H4 (cell line): ENCODE results near the gene TSNAXIP1. TPM values are rescaled to one million over a fixed set of nuclear protein-coding genes. Genes with fewer than 3 reads are reported as not detected.
A peak's percentile ranks its signal among the peaks of the same experiment; 100 is the strongest.
"Not testable (repeated sequence)": the region's sequence is repeated elsewhere in the genome, so short reads cannot be mapped to it uniquely, and the experiment has no call there.

Source experiments
- DNase-seq: peaks from one replicate; pipeline ENCODE4 v3.0.0-alpha.2; 2015; ENCODE audit warnings: low spot score
- total RNA-seq: library from RNA; depleted of rRNA; stranded (reverse); fragments of >200 nt; shearing (Covaris generic); gene quantifications from 2 replicates; pipeline ENCODE4 v1.2.3, GENCODE V29; 2014

Gene TSNAXIP1
- total RNA-seq, 1 experiment from 2014 or later, result 0.48 TPM

DNA sequence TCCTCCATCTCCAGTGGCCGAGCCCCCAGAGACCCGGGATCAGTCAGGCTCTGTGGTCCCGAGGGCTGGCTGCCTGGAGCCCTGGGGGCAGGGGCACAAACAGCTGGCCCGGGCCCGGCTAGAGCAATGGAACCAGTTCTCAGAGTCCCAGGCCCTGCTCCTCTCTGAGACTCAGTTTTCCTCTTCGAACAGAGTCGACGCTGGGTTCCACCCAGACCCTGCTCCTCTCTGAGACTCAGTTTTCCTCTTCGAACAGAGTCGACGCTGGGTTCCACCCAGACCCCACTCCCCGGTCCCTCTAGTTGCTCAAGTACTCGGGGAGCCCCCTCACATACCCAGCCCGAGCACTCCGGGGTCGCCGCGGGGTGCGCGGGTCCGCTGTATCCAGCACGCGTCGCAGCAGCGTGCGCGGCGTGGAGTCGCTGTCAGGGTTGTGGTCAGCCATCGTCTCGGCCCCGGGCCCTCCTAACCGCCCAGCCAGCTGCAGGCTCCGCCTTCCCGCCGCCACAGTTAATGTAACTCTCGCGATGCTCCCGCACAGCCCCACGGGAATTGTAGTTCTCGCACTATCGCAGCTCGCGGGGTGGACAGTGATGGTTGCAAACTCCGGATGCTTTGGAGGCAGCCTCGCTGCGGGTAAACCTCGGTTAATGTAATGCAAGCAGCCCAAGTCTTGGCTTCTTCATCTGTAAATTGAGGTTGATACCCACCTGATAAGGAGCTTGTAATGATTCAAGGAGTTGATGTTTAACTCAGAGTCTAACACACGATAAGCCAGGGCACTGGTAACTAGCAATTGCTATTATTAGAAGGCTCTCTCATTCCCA is 26.9 kb downstream of the TSNAXIP1 start:
- peak; percentile 79 for DNase-seq

DNA sequence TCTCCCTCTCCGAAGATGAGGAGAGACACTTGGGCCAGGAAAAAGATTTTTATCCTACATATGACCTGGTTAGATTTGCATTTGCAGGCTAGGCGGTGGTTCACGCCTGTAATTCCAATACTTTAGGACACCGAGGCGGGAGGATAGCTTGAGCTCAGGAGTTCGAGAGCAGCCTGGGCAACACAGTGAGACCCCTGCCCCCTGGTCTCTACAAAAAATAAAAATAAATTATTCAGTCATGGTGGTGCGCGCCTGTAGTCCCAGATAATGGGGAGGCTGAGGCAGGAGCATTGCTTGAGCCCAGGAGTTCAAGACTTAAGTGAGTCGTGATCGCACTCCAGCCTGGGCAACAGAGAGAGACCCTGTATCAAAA is 27.5 kb downstream of the TSNAXIP1 start:
- DNase-seq, result no peak

GRCh38 chr16:67837190-67837589 is 30.5 kb downstream of the TSNAXIP1 start:
- DNase-seq, result not testable (repeated sequence)

GRCh38 chr16:67837811-67838210 is 31.1 kb downstream of the TSNAXIP1 start:
- no peak for DNase-seq

DNA sequence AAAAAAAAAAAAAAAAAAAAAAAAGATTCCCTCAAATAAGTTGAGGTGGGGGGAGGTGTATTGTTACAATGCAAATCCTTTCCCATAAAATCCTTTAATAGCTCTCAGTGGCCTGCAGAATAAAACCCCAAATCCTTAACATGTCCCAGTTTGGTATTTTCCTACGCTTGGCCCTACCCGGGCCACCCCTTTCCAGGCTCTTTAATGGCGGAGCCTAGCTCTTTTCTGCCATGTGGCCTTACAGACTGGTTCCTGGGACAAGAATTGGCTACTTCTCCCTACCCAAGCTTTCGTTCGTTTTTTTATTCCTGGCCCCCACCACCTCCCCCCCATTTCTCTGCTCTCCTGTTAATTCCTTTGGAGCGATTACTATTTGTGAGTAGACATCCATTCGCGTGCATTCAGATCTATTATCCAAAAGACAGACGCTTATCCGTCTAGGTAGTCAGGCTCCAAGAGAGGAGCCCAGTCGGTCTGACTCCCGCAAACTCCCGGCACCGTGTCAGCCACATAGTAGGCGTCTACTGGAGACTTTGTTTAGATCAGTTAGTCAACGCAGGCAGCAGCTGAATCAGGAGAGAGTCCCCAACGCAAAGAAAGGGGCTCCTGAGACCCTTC is 34.6 kb downstream of the TSNAXIP1 start:
- DNase-seq, result no peak

- peak; percentile 93 for DNase-seq
Observed at GRCh38 chr16:67841816-67842508, 35.3 kb downstream of the TSNAXIP1 start, which contains the start of gene THAP11. THAP11 (plus strand) TSS chr16:67842320; CDS start chr16:67842555, 235 bp downstream.

DNA sequence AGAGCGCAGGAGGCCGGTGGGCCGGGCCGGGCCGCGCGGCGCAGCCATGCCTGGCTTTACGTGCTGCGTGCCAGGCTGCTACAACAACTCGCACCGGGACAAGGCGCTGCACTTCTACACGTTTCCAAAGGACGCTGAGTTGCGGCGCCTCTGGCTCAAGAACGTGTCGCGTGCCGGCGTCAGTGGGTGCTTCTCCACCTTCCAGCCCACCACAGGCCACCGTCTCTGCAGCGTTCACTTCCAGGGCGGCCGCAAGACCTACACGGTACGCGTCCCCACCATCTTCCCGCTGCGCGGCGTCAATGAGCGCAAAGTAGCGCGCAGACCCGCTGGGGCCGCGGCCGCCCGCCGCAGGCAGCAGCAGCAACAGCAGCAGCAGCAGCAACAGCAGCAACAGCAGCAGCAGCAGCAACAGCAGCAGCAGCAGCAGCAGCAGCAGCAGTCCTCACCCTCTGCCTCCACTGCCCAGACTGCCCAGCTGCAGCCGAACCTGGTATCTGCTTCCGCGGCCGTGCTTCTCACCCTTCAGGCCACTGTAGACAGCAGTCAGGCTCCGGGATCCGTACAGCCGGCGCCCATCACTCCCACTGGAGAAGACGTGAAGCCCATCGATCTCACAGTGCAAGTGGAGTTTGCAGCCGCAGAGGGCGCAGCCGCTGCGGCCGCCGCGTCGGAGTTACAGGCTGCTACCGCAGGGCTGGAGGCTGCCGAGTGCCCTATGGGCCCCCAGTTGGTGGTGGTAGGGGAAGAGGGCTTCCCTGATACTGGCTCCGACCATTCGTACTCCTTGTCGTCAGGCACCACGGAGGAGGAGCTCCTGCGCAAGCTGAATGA is 36.0 kb downstream of the TSNAXIP1 start:
- DNase-seq, result no peak

- no peak for DNase-seq
Observed at GRCh38 chr16:67843343-67843765, 36.7 kb downstream of the TSNAXIP1 start.

GRCh38 chr16:67844497-67844896 is 37.8 kb downstream of the TSNAXIP1 start:
- DNase-seq, result no peak

DNA sequence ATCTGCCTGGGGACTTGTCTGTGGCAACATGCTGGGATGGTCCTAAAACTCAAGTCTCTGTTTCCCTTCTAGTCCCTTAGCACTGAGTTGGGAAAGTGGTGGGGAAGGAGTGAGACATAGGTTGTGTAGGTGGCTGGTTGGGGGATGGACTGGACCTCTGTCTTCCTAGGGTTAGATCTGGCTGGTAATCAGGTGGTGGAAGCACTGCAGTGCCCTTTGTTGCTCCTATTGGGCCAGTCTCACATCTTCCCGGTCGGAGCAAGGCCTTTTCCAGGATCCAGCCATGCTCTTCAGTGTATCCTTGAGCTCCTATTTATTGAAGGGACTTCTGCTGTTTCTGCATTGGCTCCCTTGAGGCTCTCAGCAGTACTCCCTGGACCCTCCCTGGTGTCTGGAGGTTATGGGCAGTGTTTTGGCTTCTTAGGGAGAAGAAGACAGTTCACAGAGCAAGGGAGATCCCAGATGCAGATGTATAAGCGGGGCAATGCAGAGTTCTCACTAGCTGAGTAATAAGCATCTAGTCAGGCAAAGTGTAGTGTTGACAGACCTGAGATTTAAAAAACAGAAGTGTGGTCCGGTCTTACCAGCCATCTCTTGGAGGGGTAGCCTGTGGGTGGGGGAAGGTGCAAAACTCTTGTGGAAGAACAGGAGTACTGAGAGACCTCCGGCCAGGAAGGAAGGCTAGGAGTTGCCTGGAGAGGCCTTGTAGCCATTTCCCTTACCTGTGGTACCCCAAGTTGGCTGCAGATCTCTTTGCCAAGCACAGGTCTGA is 38.8 kb downstream of the TSNAXIP1 start:
- DNase-seq, result no peak

DNA sequence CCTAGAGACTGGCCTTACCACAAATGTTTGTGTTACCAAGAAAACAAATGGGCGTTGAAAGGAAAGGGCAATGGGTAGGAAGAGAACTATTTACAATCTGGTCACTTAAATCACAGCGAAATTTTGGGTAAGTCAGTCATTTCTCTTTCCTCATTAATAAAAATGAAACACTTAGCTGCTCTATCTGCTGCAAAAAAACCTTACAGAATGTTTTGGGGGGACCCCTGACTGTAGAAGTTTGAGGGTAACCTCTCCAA is 39.3 kb downstream of the TSNAXIP1 start:
- no peak for DNase-seq

GRCh38 chr16:67846320-67847063 is 39.8 kb downstream of the TSNAXIP1 start, which contains the start of gene NUTF2:
NUTF2 (plus strand) TSS chr16:67846933; CDS start chr16:67865131, 18,198 bp downstream.
- DNase-seq, result peak; percentile 92

DNA sequence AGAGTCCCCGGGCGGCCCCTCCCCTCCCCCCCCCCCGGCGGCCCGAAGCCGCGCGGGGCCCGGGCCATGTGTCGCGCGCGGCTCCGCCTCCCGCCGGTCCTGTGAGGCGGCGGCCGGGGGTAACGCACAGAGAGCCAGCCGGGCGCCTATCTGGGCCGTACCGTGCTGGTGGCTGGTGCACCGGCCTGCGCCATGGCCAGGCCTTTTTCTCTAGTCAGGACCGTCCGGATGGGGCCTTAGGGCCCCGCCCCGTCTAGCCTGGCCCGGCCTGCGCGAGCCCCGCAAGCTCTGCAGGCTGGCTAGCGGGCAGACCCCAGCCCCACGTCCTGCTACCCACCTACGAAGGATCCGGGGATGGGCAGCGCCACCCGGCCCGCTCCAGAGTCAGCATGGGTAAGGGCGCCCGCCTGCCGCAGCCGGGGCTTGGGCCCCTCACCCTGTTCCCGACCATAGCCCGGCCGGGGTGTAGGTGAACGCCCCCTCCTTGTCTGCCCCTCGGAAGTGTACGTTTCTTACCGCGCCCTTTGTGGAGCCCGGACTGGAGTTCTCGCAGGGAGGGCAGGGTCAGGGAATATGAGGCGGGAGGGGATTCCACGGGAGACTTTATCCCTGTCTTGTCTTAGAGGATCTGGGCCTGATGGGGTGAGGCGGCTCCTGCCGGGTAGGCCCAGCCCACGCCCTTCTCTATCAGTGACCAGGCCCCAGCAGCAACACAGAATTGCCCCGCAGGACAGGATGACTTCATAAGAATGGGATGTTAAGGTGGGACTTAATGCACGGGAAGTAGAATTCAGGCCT is 40.6 kb downstream of the TSNAXIP1 start, which contains the start of gene CENPT:
Gene CENPT, minus strand, starts transcription at position 630 of the 798 bp plus-strand sequence. CDS start 13,834 bp downstream, outside the sequence.
- DNase-seq, result peak; percentile 42

- no peak for DNase-seq
Observed at GRCh38 chr16:67848118-67848517, 41.4 kb downstream of the TSNAXIP1 start.

DNA sequence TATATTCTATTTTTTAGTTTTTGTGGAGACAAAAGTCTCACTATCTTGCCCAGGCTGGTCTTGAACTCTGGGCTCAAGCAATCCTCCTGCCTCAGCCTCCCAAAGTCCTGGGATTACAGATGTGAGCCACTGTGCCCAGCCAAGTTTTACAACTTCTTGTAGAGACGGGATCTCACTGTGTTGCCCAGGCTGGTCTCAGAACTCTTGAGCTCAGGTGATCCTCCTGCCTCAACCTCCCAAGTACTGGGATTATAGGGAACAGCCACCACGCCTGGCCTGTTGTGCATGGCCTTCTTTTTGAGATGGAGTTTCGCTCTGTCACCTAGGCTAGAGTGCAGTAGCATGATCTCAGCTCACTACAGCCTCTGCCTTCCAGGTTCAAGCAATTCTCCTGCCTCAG is 47.0 kb downstream of the TSNAXIP1 start:
- no peak for DNase-seq

DNA sequence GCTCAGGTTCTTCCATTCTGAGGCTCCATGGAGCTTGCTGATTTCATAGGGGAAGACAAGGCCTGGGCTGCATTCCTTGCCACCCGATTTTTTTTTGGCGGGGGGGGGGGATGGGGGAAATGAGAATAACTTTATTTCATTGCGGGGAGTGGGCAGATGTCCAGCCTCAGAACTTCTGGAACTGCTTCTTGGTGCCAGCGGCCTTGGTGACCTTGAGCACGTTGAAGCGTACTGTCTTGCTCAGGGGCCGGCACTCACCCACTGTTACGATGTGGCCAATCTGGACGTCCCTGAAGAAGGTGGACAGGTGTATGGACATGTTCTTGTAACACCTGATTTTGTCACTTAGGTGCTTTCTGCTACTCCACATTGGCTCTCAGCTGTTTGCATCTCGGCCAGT is 49.1 kb downstream of the TSNAXIP1 start:
- DNase-seq, result no peak

GRCh38 chr16:67856927-67857546 is 50.3 kb downstream of the TSNAXIP1 start:
- DNase-seq, result no peak

GRCh38 chr16:67857547-67858233 is 51.0 kb downstream of the TSNAXIP1 start:
- peak; percentile 36 for DNase-seq
